SH-SY5Y (cell line): Measurements from ENCODE around the gene NMNAT3.

Experiments
- GATA2 ChIP-seq: IDR thresholded peaks from 2 replicates; pipeline ENCODE4 v1.6.1; 2011; ENCODE audit warnings: mild to moderate bottlenecking, low read depth, low read length
- GATA3 ChIP-seq: IDR thresholded peaks from 2 replicates; pipeline ENCODE4 v1.6.1; 2011; ENCODE audit warnings: low read depth, mild to moderate bottlenecking, low read length, moderate library complexity

GRCh38 chr3:139586420-139587017 is 91.3 kb downstream of the NMNAT3 start:
- no peak for TF ChIP-seq GATA2
- TF ChIP-seq GATA3 = no peak
